Hepatocyte (in vitro differentiated cells): ENCODE measurements around the gene RAB11FIP2. TPM values are rescaled to one million over a fixed set of nuclear protein-coding genes. Genes with fewer than 3 reads are reported as not detected.

Source experiments
- DNase-seq: peaks from one replicate; pipeline ENCODE4 v3.0.0-alpha.2; 2016; ENCODE audit warnings: low spot score
- H2AFZ ChIP-seq: fragments of 200-600 bp; sonication (generic); 2 replicates; pipeline ENCODE4 v1.6.0; 2016; ENCODE audit warnings: antibody characterized with exemption, mild to moderate bottlenecking
- H3K27ac ChIP-seq: fragments of 200-600 bp; sonication (generic); 2 replicates; pipeline ENCODE4 v1.5.1; 2016; ENCODE audit warnings: mild to moderate bottlenecking
- H3K27me3 ChIP-seq: fragments of 200-600 bp; sonication (generic); 2 replicates; pipeline ENCODE4 v1.6.1; 2016
- H3K36me3 ChIP-seq: fragments of 200-600 bp; sonication (generic); replicated peaks from 2 replicates; pipeline ENCODE4 v1.5.1; 2016; ENCODE audit warnings: low read depth; ENCODE audit not compliant: insufficient read depth
- H3K4me1 ChIP-seq: fragments of 200-600 bp; sonication (generic); 2 replicates; pipeline ENCODE4 v1.5.1; 2016; ENCODE audit warnings: mild to moderate bottlenecking, moderate library complexity; ENCODE audit not compliant: insufficient read depth
- H3K4me2 ChIP-seq: fragments of 200-600 bp; sonication (generic); 2 replicates; pipeline ENCODE4 v1.6.0; 2016
- H3K4me3 ChIP-seq: fragments of 200-600 bp; sonication (generic); 2 replicates; pipeline ENCODE4 v1.5.1; 2016; ENCODE audit warnings: mild to moderate bottlenecking
- H3K79me2 ChIP-seq: fragments of 200-600 bp; sonication (generic); 2 replicates; pipeline ENCODE4 v1.6.0; 2017; ENCODE audit warnings: mild to moderate bottlenecking
- H3K9me2 ChIP-seq: fragments of 200-600 bp; sonication (generic); replicated peaks from 2 replicates; pipeline ENCODE4 v1.6.0; 2017; ENCODE audit warnings: mild to moderate bottlenecking; ENCODE audit not compliant: insufficient read depth
- H3K9me3 ChIP-seq: fragments of 200-600 bp; sonication (generic); 2 replicates; pipeline ENCODE4 v1.5.1; 2016; ENCODE audit warnings: low read depth, mild to moderate bottlenecking
- H4K20me1 ChIP-seq: fragments of 200-600 bp; sonication (generic); 2 replicates; pipeline ENCODE4 v1.6.0; 2016; ENCODE audit warnings: mild to moderate bottlenecking; ENCODE audit not compliant: insufficient read depth, poor library complexity, severe bottlenecking
- EZH2 ChIP-seq: fragments of 200-600 bp; sonication (generic); IDR thresholded peaks from 2 replicates; pipeline ENCODE4 v1.6.1; 2016; ENCODE audit warnings: antibody characterized with exemption, mild to moderate bottlenecking, borderline replicate concordance
- EZH2phosphoT487 ChIP-seq: fragments of 200-600 bp; sonication (generic); IDR thresholded peaks from one replicate; pipeline ENCODE4 v1.6.1; 2018; ENCODE audit warnings: antibody characterized with exemption, mild to moderate bottlenecking, low read depth, moderate library complexity; ENCODE audit not compliant: unreplicated experiment, severe bottlenecking
- WGBS: methylation state at CpG from one replicate; pipeline ENCODE4 v1.1.6; 2016; ENCODE audit warnings: low lambda C conversion rate; ENCODE audit errors: missing lambda C conversion rate; 5-methylcytosine and 5-hydroxymethylcytosine counted together
- polyA plus RNA-seq: library from polyadenylated mRNA; unstranded; fragments of >200 nt; fragmentation: Nextera tagmentation; extraction: Ambion mirVana; gene quantifications from 2 replicates; pipeline ENCODE4 v1.2.1, GENCODE V29; 2016
- total RNA-seq: library from RNA; depleted of rRNA; stranded (reverse); fragments of >200 nt; gene quantifications from 2 replicates; pipeline ENCODE4 v1.2.3, GENCODE V29; 2014
- TF ChIP-seq, protein P1 (sequence below): fragments of 200-600 bp; sonication (generic); IDR thresholded peaks from 2 replicates; pipeline ENCODE4 v1.5.1; 2016; ENCODE audit warnings: antibody characterized with exemption, mild to moderate bottlenecking; ENCODE audit not compliant: poor library complexity

RAB11FIP2 gene
- total and polyA plus RNA-seq, 2 experiments from 2014 or later, result 9.7 to 32.5 TPM

DNA sequence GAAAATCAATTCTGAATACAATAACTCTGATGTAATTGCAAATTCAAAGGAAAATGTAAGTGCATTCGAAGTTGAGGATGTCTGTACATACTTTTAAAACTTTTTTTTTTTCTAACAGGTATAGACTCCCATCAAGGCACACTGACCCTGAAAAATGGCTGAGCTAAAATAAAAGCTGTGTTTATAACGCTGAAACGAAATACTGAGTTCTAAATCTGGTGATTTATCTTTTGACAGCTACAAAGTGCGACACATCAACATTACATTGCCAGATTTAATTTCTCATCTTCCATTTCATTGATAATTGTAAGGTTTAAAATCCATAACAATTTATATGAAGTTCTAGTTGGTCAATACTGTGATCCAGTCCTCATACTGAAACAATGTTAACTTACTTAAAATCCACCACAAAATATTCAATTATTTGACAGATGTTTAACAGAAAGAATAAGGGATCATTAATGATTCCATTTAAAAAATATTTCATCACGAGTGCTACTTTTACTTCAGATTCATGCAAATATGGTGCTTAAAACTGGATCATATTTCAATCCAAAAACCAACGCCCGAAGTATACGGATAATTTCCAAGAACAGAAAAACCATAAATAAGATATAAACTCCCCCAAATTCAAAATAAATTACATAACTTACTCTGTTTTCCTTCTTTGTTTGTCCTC, 1.4 kb downstream of the RAB11FIP2 start:
- 64% methylated on average over 8 of the region's 8 CpGs for WGBS
- Histone ChIP-seq H3K9me2 (no peaks in the 10 kb centered on the region), H3K36me3 (no peaks in the 10 kb centered on the region), H3K4me3 (peak overlapping the region; percentile 76), H3K79me2 (peaks cover 55% of the 10 kb centered on the region), H4K20me1 (peaks cover 3% of the 10 kb centered on the region), H3K4me1 (peaks cover 15% of the 10 kb centered on the region), H3K27me3 (no peaks in the 10 kb centered on the region), H3K9me3 (no peaks in the 10 kb centered on the region), H2AFZ (peak overlapping the region; percentile 89), H3K4me2 (peak overlapping the region; percentile 92), H3K27ac (peak overlapping the region; percentile 97)
- TF ChIP-seq, protein P1, sequence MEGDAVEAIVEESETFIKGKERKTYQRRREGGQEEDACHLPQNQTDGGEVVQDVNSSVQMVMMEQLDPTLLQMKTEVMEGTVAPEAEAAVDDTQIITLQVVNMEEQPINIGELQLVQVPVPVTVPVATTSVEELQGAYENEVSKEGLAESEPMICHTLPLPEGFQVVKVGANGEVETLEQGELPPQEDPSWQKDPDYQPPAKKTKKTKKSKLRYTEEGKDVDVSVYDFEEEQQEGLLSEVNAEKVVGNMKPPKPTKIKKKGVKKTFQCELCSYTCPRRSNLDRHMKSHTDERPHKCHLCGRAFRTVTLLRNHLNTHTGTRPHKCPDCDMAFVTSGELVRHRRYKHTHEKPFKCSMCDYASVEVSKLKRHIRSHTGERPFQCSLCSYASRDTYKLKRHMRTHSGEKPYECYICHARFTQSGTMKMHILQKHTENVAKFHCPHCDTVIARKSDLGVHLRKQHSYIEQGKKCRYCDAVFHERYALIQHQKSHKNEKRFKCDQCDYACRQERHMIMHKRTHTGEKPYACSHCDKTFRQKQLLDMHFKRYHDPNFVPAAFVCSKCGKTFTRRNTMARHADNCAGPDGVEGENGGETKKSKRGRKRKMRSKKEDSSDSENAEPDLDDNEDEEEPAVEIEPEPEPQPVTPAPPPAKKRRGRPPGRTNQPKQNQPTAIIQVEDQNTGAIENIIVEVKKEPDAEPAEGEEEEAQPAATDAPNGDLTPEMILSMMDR, result no peak
- TF ChIP-seq EZH2 (no peak), EZH2phosphoT487 (no peak)
- DNase-seq, result no peak

DNA sequence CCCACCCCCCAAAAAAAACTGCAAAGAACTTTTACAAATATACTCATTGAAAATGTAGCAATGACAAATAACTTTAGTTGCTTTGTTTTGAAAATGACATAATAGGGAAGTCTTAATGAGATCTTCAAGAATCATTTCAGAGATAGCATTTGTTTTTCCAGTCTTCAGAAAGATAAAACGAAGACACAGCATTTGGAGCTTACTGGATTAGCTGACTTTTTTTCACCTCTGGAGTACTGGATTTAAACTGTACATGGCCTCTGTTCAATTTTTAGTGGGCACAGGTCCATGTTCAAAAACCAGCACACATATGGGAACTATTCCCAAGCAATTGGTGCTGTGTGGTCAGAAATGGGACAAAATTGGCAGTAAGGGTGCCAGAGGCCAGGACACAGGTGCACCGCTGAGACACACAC, 3.9 kb downstream of the RAB11FIP2 start:
- Histone ChIP-seq H3K9me3 (no peaks in the 10 kb centered on the region), H3K79me2 (peaks cover 64% of the 10 kb centered on the region), H3K36me3 (no peaks in the 10 kb centered on the region), H3K9me2 (no peaks in the 10 kb centered on the region), H3K27ac (no peak overlapping the region), H3K4me1 (peaks cover 21% of the 10 kb centered on the region), H3K27me3 (no peaks in the 10 kb centered on the region), H3K4me3 (no peak overlapping the region), H2AFZ (no peak overlapping the region), H3K4me2 (no peak overlapping the region), H4K20me1 (peaks cover 3% of the 10 kb centered on the region)
- 81% methylated on average over 2 of the region's 2 CpGs for WGBS
- no peak for TF ChIP-seq EZH2phosphoT487
- TF ChIP-seq EZH2, result no peak
- TF ChIP-seq, protein P1, result no peak
- DNase-seq, result no peak

DNA sequence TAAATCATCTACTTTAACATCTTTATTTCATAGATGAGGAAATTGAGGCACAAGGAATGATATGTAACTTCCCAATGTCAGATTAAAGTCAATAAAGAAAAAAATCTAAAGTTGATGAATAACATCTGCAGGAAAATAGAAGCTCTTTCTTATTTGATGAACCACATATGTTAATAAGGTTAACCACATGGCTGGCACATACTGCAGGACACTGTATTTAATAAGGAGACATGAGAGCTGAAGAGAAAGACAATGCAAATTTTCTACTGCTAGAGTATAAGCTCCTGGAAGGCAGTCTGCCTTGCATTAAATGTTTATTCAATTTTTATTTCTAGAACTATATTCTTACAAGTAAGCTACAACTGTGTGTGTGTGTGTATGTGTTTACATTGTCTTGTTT, 4.4 kb downstream of the RAB11FIP2 start:
- no peak for DNase-seq
- no peak overlapping the region for H3K4me2 ChIP-seq
- peaks cover 68% of the 10 kb centered on the region for H3K79me2 ChIP-seq
- H3K4me1 ChIP-seq, result peaks cover 21% of the 10 kb centered on the region
- H2AFZ ChIP-seq, result no peak overlapping the region
- no peaks in the 10 kb centered on the region for H3K9me2 ChIP-seq
- TF ChIP-seq EZH2phosphoT487 (no peak), EZH2 (no peak)
- TF ChIP-seq, protein P1, result no peak
- H3K27ac ChIP-seq, result no peak overlapping the region
- H3K4me3 ChIP-seq, result no peak overlapping the region
- no peaks in the 10 kb centered on the region for H3K27me3 ChIP-seq
- peaks cover 3% of the 10 kb centered on the region for H4K20me1 ChIP-seq
- no peaks in the 10 kb centered on the region for H3K9me3 ChIP-seq
- no peaks in the 10 kb centered on the region for H3K36me3 ChIP-seq
